K562 (cell line): Measurements from ENCODE around the gene RABGAP1L. TPM values are rescaled to one million over a fixed set of nuclear protein-coding genes. Genes with fewer than 3 reads are reported as not detected.
A peak's percentile ranks its signal among the peaks of the same experiment; 100 is the strongest.

Source experiments
- ATF3 ChIP-seq, 2 experiments: fragments of 450-650 bp in 1 of 2; sonication (generic) in 1 of 2; formaldehyde crosslinking in 1 of 2; IDR thresholded peaks in 1 of 2; conservative IDR thresholded peaks in 1 of 2; 2 replicates each; pipeline versions ENCODE4 v1.6.1 to v1.8.1; 2016 to 2023; ENCODE audit warnings: mild to moderate bottlenecking in 2 of 2, moderate library complexity in 2 of 2, inconsistent platforms in 1 of 2, missing genetic modification reagents in 1 of 2
- CC2D1A ChIP-seq: fragments of 450-650 bp; IDR thresholded peaks from 2 replicates; pipeline ENCODE4 v1.6.1; 2017; ENCODE audit warnings: mild to moderate bottlenecking
- CCNT2 ChIP-seq: IDR thresholded peaks from 2 replicates; pipeline ENCODE4 v1.6.1; 2011; ENCODE audit warnings: borderline replicate concordance, low read depth, mild to moderate bottlenecking, moderate library complexity, mixed read lengths, low read length; ENCODE audit not compliant: insufficient read length; ENCODE audit errors: extremely low read depth
- DIDO1 ChIP-seq: fragments of 450-650 bp; IDR thresholded peaks from 2 replicates; pipeline ENCODE4 v1.6.1; 2016; ENCODE audit warnings: low read depth, missing biosample characterization, missing genetic modification characterization
- NBN ChIP-seq: fragments of 450-650 bp; IDR thresholded peaks from 2 replicates; pipeline ENCODE4 v1.6.1; 2016; ENCODE audit warnings: low read depth, mild to moderate bottlenecking
- POLR2H ChIP-seq: IDR thresholded peaks from 2 replicates; pipeline ENCODE4 v1.6.1; 2016; ENCODE audit warnings: missing genetic modification characterization, low read depth, mild to moderate bottlenecking, control low read depth, missing compliant biosample characterization, moderate library complexity
- REST ChIP-seq, 2 experiments: fragments of 450-650 bp; formaldehyde crosslinking in 1 of 2; IDR thresholded peaks; 2 replicates each; pipeline versions ENCODE4 v1.4.0 to v1.6.1; 2014 to 2020; ENCODE audit warnings: mild to moderate bottlenecking in 2 of 2, borderline replicate concordance in 1 of 2, low read depth in 1 of 2
- RFX7 ChIP-seq: fragments of 250-450 bp; sonication (Bioruptor Pico); IDR thresholded peaks from 2 replicates; pipeline ENCODE4 v1.5.1; 2021; ENCODE audit warnings: mild to moderate bottlenecking
- TEAD4 ChIP-seq, 2 experiments: sonication (generic) in 1 of 2; formaldehyde crosslinking in 1 of 2; IDR thresholded peaks; 2 replicates each; pipeline versions ENCODE4 v1.6.1 to v1.8.0; 2012 to 2022; ENCODE audit warnings: borderline replicate concordance in 1 of 2, inconsistent platforms in 1 of 2, low read length in 1 of 2, mild to moderate bottlenecking in 1 of 2, missing genetic modification reagents in 1 of 2
- ZNF384 ChIP-seq: IDR thresholded peaks from 2 replicates; pipeline ENCODE4 v1.6.1; 2012; ENCODE audit warnings: low read depth, low read length, improper control_type of control experiment
- ZNF408 ChIP-seq: fragments of 250-450 bp; sonication (Bioruptor Pico); IDR thresholded peaks from 2 replicates; pipeline ENCODE4 v1.4.0; 2020; ENCODE audit warnings: low read depth, mild to moderate bottlenecking, moderate library complexity
- polyA plus RNA-seq, 8 experiments: library from polyadenylated mRNA; depleted of rRNA in 4 of 8; stranded (reverse) in 5 of 8; unstranded in 3 of 8; fragments of >200 nt; fragmentation: Nextera tagmentation in 2 of 8; fragmentation: Illumina TruSeq in 1 of 8; extraction: Ambion mirVana in 2 of 8; extraction: Trizol in 1 of 8; gene quantifications; 2 replicates each; pipeline versions ENCODE4 v1.2.1 to v1.2.3, GENCODE V29; 2011 to 2014; ENCODE audit warnings: inconsistent platforms in 1 of 8, missing spikeins in 1 of 8
- total RNA-seq, 7 experiments: library from RNA; depleted of rRNA in 6 of 7; stranded (reverse); fragments of >200 nt in 6 of 7; fragmentation: Illumina TruSeq in 2 of 7; extraction: Trizol in 2 of 7; gene quantifications; 2 replicates each; pipeline versions ENCODE4 v1.2.1 to v1.2.3, GENCODE V29; 2011 to 2021; ENCODE audit warnings: low replicate concordance in 1 of 7
- TF ChIP-seq, protein P1 (sequence below): fragments of 450-650 bp; formaldehyde crosslinking; IDR thresholded peaks from 2 replicates; pipeline ENCODE4 v1.4.0; 2020; ENCODE audit warnings: mild to moderate bottlenecking, moderate library complexity

The RABGAP1L gene
- total and polyA plus RNA-seq, 9 of the 15 experiments (the other 6 are each of a cell fraction or from before 2014, with no cell fraction given), result 16.5 to 44.9 (median 26.7) TPM

DNA sequence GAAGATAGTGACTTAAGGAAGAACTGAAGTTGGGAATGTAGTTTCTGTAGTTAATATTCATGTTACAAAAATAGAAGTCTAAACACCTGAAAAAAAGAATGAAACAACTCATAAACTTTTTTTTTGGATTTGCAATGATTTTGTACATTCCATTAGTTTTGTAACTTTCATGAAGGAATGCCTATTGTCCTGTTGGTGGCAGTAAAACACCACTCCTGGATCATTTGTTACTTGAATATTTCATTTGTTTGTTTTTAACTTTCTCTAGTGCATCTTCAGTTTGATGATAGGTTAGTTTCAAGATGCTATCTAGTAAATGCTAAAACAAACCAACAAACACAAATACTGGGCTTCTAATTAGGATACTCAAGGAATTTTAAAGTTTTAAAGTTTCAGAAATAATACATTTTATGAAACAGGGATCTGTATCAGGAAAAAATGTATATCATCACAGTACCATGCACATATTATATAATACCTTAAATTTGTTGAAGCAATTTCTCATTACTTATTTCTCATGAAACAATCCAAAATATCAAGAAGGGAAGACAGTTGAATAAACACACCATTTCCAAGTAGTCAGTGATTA is 610.7 kb downstream of the RABGAP1L start (continued):
- TF ChIP-seq TEAD4 (IDR thresholded peaks at IDR 0.05; ENCODE audit: low read length) (no peak), TEAD4 (CRISPR knock-in tag; IDR thresholded peaks at IDR 0.05; ENCODE audit: borderline replicate concordance) (no peak), CCNT2 (no peak), ATF3 (IDR thresholded peaks at IDR 0.05) (no peak), ATF3 (CRISPR knock-in tag; conservative IDR thresholded peaks at IDR 0.05) (no peak), DIDO1 (tag) (no peak), CC2D1A (peak; percentile 28; the same call in 1 of the 2 replicates), ZNF408 (CRISPR knock-in tag) (no peak), POLR2H (tag) (peak; percentile 41; the same call in 1 of the 2 replicates), ZNF384 (peak; percentile 13; the same call in 1 of the 2 replicates), NBN (peak; percentile 26; the same call in 1 of the 2 replicates), REST (IDR thresholded peaks at IDR 0.05; ENCODE audit: borderline replicate concordance) (peak; percentile 80; the same call in 1 of the 2 replicates), REST (CRISPR knock-in tag; IDR thresholded peaks at IDR 0.05; ENCODE audit: low read depth) (no peak), RFX7 (no peak)
- TF ChIP-seq, protein P1, sequence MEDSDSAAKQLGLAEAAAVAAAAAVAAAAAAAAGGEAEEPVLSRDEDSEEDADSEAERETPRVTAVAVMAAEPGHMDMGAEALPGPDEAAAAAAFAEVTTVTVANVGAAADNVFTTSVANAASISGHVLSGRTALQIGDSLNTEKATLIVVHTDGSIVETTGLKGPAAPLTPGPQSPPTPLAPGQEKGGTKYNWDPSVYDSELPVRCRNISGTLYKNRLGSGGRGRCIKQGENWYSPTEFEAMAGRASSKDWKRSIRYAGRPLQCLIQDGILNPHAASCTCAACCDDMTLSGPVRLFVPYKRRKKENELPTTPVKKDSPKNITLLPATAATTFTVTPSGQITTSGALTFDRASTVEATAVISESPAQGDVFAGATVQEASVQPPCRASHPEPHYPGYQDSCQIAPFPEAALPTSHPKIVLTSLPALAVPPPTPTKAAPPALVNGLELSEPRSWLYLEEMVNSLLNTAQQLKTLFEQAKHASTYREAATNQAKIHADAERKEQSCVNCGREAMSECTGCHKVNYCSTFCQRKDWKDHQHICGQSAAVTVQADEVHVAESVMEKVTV (CRISPR knock-in tag), result peak; percentile 80
